A673 (cell line): ENCODE results near the gene ZNF513. TPM values are rescaled to one million over a fixed set of nuclear protein-coding genes. Genes with fewer than 3 reads are reported as not detected.

Experiments
- BruUV-seq: library from RNA; stranded (reverse); fragments of 400-500 nt; replicated peaks from 2 replicates; lab custom pipeline; 2021; lab: Mats Ljungman, UMichigan
- CTCF ChIA-PET: fragments of 300-600 bp; sonication (Branson Sonifier 250); formaldehyde crosslinking; loops from one replicate; lab custom pipeline; 2022; ENCODE audit warnings: antibody characterized with exemption; lab: Charles Lee
- POLR2A ChIA-PET: fragments of 300-600 bp; sonication (Branson Sonifier 250); formaldehyde crosslinking; loops from one replicate; lab custom pipeline; 2022; ENCODE audit warnings: antibody characterized with exemption; ENCODE audit not compliant: low non-redundant PET; lab: Charles Lee
- DNase-seq: peaks from one replicate; pipeline ENCODE4 v3.0.0-alpha.2; 2015; ENCODE audit warnings: low spot score
- H3K27ac ChIP-seq: fragments of 200-600 bp; sonication (generic); 2 replicates; pipeline ENCODE4 v1.5.1; 2016; ENCODE audit warnings: mixed run types, low read depth, mild to moderate bottlenecking, mixed read lengths, antibody characterized with exemption, low read length; ENCODE audit not compliant: poor library complexity, severe bottlenecking
- H3K27me3 ChIP-seq: fragments of 200-600 bp; sonication (generic); replicated peaks from 2 replicates; pipeline ENCODE4 v1.6.1; 2017; ENCODE audit warnings: mixed run types, low read depth, mild to moderate bottlenecking, mixed read lengths, antibody characterized with exemption, low read length; ENCODE audit not compliant: insufficient read depth, poor library complexity
- H3K36me3 ChIP-seq: fragments of 200-600 bp; sonication (generic); 2 replicates; pipeline ENCODE4 v1.6.1; 2016; ENCODE audit warnings: mixed run types, mild to moderate bottlenecking, mixed read lengths, antibody characterized with exemption, low read length; ENCODE audit not compliant: insufficient read depth, poor library complexity, severe bottlenecking
- H3K4me1 ChIP-seq: fragments of 200-600 bp; sonication (generic); 2 replicates; pipeline ENCODE4 v1.6.1; 2017; ENCODE audit warnings: mixed run types, mild to moderate bottlenecking, mixed read lengths, antibody characterized with exemption, low read length; ENCODE audit not compliant: insufficient read depth, poor library complexity, severe bottlenecking
- H3K4me3 ChIP-seq: fragments of 200-600 bp; sonication (generic); 2 replicates; pipeline ENCODE4 v1.5.1; 2016; ENCODE audit warnings: low read depth, mixed run types, mild to moderate bottlenecking, mixed read lengths, low read length; ENCODE audit not compliant: poor library complexity, severe bottlenecking
- H3K9me3 ChIP-seq: fragments of 200-600 bp; sonication (generic); 2 replicates; pipeline ENCODE4 v1.6.1; 2016; ENCODE audit warnings: mixed run types, low read depth, mild to moderate bottlenecking, mixed read lengths, antibody characterized with exemption, low read length; ENCODE audit not compliant: poor library complexity, severe bottlenecking
- CTCF ChIP-seq: fragments of 300-800, 200-600 bp; sonication (generic); conservative IDR thresholded peaks from 2 replicates; pipeline ENCODE4 v1.5.1; 2017; ENCODE audit warnings: low read depth, mild to moderate bottlenecking, antibody characterized with exemption, low read length, moderate library complexity, mixed read lengths
- EZH2 ChIP-seq: fragments of 200-600 bp; sonication (generic); IDR thresholded peaks from 2 replicates; pipeline ENCODE4 v1.6.1; 2017; ENCODE audit warnings: borderline replicate concordance, low read depth, mild to moderate bottlenecking, mixed read lengths, antibody characterized with exemption, low read length; ENCODE audit not compliant: poor library complexity, severe bottlenecking
- intact Hi-C: fragments of 100-400 bp; cut with micrococcal nuclease; formaldehyde crosslinking; loops from one replicate; pipeline ENCODE4 v1.10.0; 2022; ENCODE audit not compliant: unreplicated experiment
- total RNA-seq: library from RNA; stranded (reverse); gene quantifications from 2 replicates; pipeline ENCODE4 v1.2.3, GENCODE V29; 2021

The ZNF513 gene
- total RNA-seq, 1 experiment from 2014 or later: 21.3 TPM

GRCh38 chr2:27376866-27377617 lies 3.5 kb downstream of the ZNF513 start:
- Histone ChIP-seq H3K4me3 (no peak overlapping the region), H3K9me3 (no peaks in the 10 kb centered on the region), H3K27ac (peak overlapping the region; percentile 14), H3K4me1 (peaks cover 19% of the 10 kb centered on the region), H3K27me3 (no peaks in the 10 kb centered on the region), H3K36me3 (peaks cover 82% of the 10 kb centered on the region)
- no TSS peak for BruUV-seq
- CTCF ChIA-PET: no interaction called here
- intact Hi-C loops: no loop called here
- TF ChIP-seq CTCF (no peak), EZH2 (no peak)
- POLR2A ChIA-PET: no interaction called here
- DNase-seq: no peak

GRCh38 chr2:27376151-27376865 lies 4.2 kb downstream of the ZNF513 start:
- TF ChIP-seq EZH2 (no peak), CTCF (no peak)
- Histone ChIP-seq H3K9me3 (no peaks in the 10 kb centered on the region), H3K36me3 (peaks cover 74% of the 10 kb centered on the region), H3K4me1 (peaks cover 24% of the 10 kb centered on the region), H3K27me3 (no peaks in the 10 kb centered on the region), H3K27ac (no peak overlapping the region), H3K4me3 (no peak overlapping the region)
- intact Hi-C loops: no loop called here
- ChIA-PET CTCF (no interaction called here), POLR2A (no interaction called here)
- no TSS peak for BruUV-seq
- no peak for DNase-seq

GRCh38 chr2:27375513-27376099 lies 4.9 kb downstream of the ZNF513 start:
- H3K36me3 ChIP-seq: peaks cover 71% of the 10 kb centered on the region
- H3K9me3 ChIP-seq: no peaks in the 10 kb centered on the region
- BruUV-seq: no TSS peak
- ChIA-PET POLR2A (interaction anchor here (0.6 kb wide), 1 partner anchor 114 kb away, joined by 3 read pairs; no protein-coding TSS in a partner anchor), CTCF (no interaction called here)
- H3K27me3 ChIP-seq: no peaks in the 10 kb centered on the region
- no peak for DNase-seq
- intact Hi-C loops: no loop called here
- TF ChIP-seq CTCF: no peak
- TF ChIP-seq EZH2: no peak
- no peak overlapping the region for H3K4me3 ChIP-seq
- H3K4me1 ChIP-seq: peaks cover 19% of the 10 kb centered on the region
- H3K27ac ChIP-seq: no peak overlapping the region
